Dendritic cell treated with granulocyte-macrophage colony-stimulating factor and Interleukin-4, amounts not matched to agents 40 ng/mL and 50 ng/mL, for 4 days (primary cell): ENCODE results near the gene DLG4.

ENCODE experiments used
- H3K27ac Mint-ChIP-seq: one replicate; pipeline ENCODE4 v1.8.0; 2022; ENCODE audit warnings: mild to moderate bottlenecking, mixed read lengths
- H3K27me3 Mint-ChIP-seq: one replicate; pipeline ENCODE4 v1.8.0; 2022; ENCODE audit warnings: mild to moderate bottlenecking, mixed read lengths
- H3K36me3 Mint-ChIP-seq: one replicate; pipeline ENCODE4 v1.8.0; 2022; ENCODE audit warnings: low read depth, mixed read lengths
- H3K4me1 Mint-ChIP-seq: one replicate; pipeline ENCODE4 v1.8.0; 2022; ENCODE audit warnings: low read depth, mixed read lengths
- H3K4me3 Mint-ChIP-seq: one replicate; pipeline ENCODE4 v1.8.0; 2022; ENCODE audit warnings: mild to moderate bottlenecking, moderate library complexity, mixed read lengths
- H3K9me3 Mint-ChIP-seq: one replicate; pipeline ENCODE4 v1.8.0; 2022; ENCODE audit warnings: mixed read lengths
- intact Hi-C: fragments of 100-400 bp; cut with micrococcal nuclease; formaldehyde crosslinking; loops from one replicate; pipeline ENCODE4 v1.15.0; 2022

The DLG4 gene

GRCh38 chr17:7208027-7208571, 11.5 kb downstream of the DLG4 start:
- no peaks in the 10 kb centered on the region for H3K27me3 Mint-ChIP-seq
- no peak overlapping the region for H3K4me3 Mint-ChIP-seq
- H3K9me3 Mint-ChIP-seq = no peaks in the 10 kb centered on the region
- peak overlapping the region; percentile 2 for H3K27ac Mint-ChIP-seq
- H3K4me1 Mint-ChIP-seq = peaks cover 52% of the 10 kb centered on the region
- H3K36me3 Mint-ChIP-seq = peaks cover 36% of the 10 kb centered on the region
- intact Hi-C loops = no loop called here

DNA sequence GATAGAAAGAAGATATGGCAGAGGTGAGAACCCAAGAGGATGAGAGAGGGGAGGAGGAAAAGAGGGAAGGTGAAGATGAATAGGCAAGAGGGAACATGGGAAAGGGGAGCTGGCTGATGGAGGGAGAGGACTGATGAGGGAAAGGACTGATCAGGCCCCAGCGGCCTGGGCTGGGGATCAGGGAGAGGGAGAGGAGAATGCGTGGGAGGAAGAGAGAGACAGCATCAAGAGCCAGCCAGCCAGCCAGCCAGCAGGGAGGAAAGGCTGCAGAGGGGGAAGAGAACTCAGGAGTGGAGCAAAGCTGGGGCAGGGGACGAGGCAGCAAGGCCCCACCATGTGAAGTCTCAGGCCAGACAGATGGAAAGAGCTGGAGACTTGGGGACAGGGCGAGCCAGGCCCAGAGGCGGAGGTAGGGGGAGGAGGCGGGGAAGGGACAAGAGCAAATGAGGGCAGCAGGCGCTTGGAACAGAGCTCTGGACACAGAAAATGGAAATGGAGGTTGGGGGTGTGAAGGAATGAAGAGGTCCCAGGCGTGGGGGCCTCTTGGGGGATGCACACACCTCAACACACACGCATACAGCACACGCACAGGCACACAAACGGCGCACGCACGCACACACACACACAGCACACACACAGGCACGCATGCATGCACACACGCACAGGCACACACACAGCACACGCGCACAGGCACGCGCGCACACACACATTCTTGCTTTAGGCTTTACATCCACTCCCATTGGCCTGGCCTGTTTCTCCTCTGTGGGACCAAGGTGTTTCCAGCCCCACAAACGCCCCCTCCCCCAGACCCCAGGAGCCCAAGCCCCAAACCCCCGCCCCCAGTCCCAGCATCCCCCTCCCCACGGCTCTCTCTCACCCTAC, 12.3 kb downstream of the DLG4 start:
- Mint-ChIP-seq H3K27ac (no peak overlapping the region), H3K4me3 (no peak overlapping the region), H3K36me3 (peaks cover 43% of the 10 kb centered on the region), H3K27me3 (no peaks in the 10 kb centered on the region), H3K9me3 (no peaks in the 10 kb centered on the region), H3K4me1 (peaks cover 51% of the 10 kb centered on the region)
- intact Hi-C loops = no loop called here

DNA sequence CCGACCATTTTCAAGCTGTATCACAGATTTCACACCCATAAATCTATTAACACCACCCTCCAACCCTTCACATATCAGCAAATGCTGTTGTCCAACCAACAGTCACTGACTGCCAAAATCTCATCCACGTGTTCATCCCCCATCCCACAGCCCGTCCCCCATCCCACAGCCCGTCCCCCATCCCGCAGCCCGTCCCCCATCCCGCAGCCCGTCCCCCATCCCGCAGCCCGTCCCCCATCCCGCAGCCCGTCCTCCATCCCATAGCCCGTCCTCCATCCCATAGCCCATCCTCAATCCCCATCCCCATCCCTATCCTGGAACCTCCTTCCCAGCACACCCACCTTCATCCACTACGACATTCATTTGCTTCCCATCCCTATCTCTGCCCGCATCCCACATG, 14.1 kb downstream of the DLG4 start:
- Mint-ChIP-seq H3K4me3 (peak overlapping the region; percentile 72), H3K36me3 (peaks cover 61% of the 10 kb centered on the region), H3K27me3 (no peaks in the 10 kb centered on the region), H3K4me1 (peaks cover 45% of the 10 kb centered on the region), H3K27ac (peak overlapping the region; percentile 75), H3K9me3 (no peaks in the 10 kb centered on the region)
- intact Hi-C loops = loop anchor here (1.0 kb wide), 2 partner anchors 10 to 47 kb away; partner anchors contain the start of gene ELP5

DNA sequence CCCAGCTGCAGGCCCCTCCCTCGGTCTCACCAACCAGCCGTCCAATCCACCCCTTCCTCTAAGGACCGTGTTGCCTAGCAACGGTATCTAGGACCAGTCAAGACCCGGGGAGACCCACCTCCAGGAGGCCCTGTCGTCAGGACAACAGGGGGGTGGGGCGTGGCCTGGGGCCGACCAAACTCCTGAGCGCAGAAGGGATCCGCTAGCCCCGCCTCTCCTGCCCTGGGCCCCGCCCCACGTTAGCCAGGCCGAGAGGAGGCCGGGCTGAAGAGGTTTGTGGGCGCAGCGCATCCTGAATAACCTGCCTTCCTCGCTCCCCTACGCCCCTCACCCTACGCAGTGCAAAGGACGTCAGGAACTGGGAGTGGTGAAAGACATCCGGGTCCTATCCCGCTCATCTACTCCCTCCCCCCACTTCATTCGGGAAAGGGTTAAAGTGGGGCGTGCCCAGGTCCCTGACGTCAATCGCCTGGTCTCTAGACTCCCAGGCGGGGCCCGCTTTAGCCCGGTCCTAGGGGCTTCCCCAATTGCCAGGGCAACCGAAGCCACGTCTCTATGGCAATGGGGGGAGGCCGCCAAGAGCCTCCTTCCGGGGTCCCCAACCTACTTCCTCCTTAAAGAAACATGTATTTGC, 14.7 kb downstream of the DLG4 start:
- Mint-ChIP-seq H3K36me3 (peaks cover 59% of the 10 kb centered on the region), H3K4me3 (peak overlapping the region; percentile 72), H3K27me3 (no peaks in the 10 kb centered on the region), H3K9me3 (no peaks in the 10 kb centered on the region), H3K4me1 (peaks cover 41% of the 10 kb centered on the region), H3K27ac (peak overlapping the region; percentile 75)
- intact Hi-C loops = loop anchor here (1.0 kb wide), 2 partner anchors 10 to 47 kb away; partner anchors contain the start of gene ELP5

- H3K27ac Mint-ChIP-seq = peak overlapping the region; percentile 75
- no peaks in the 10 kb centered on the region for H3K27me3 Mint-ChIP-seq
- no peaks in the 10 kb centered on the region for H3K9me3 Mint-ChIP-seq
- intact Hi-C loops = no loop called here
- peaks cover 41% of the 10 kb centered on the region for H3K4me1 Mint-ChIP-seq
- peaks cover 59% of the 10 kb centered on the region for H3K36me3 Mint-ChIP-seq
- H3K4me3 Mint-ChIP-seq = peak overlapping the region; percentile 72
These were observed 15.3 kb downstream of the DLG4 start for GRCh38 chr17:7204336-7204735.

DNA sequence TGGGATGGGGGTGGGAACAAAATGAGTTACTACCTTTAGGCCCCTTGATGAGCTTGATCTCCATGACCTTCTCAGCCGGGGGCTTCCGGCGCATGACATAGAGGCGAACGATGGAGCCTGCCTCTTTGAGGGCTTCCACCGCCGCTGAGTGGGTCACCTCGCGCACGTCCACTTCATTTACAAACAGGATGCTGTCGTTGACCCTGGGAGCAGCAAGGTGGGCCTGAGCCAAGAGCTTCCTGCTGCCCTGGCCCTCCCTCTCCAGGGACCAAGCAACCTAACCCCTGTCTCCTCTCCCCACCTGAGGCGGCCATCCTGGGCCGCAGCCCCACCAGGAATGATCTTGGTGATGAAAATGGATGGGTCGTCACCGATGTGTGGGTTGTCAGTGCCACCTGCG, 16.2 kb downstream of the DLG4 start:
- Mint-ChIP-seq H3K36me3 (peaks cover 60% of the 10 kb centered on the region), H3K4me3 (no peak overlapping the region), H3K27ac (no peak overlapping the region), H3K4me1 (peaks cover 37% of the 10 kb centered on the region), H3K27me3 (no peaks in the 10 kb centered on the region), H3K9me3 (no peaks in the 10 kb centered on the region)
- intact Hi-C loops = no loop called here

DNA sequence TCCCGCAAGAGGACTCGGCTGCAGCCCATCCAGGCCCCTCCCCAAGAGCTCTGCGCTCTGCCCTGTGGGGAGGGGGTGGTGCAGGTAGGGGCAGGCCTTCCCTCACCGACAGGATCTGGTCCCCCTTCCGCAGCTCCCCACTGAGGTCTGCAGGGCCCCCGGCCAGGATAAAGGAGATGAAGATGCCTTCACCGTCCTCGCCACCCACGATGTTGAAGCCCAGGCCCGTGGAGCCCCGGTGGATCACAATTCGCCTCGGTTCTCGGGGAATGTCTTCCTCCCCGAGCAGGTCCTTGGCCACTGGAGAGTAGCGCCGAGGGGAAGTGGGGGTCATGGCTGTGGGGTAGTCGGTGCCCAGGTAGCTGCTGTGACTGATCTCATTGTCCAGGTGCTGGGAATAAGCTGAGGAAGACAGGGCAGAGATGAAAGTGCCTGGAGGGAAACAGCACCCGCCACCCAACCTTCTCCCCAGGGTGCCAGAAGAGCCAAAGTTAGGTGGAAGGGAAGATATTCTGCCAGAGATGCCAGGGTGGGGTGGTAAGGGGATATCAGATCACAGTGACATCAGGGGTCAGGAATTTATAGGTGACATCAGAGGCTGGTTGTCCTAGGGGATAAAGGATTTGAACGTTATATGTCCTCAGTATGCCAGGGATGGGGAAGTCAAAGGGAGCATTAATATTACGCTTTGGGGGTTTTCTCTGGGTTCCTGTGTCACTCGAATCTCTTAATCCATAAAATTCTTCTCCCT, 22.8 kb downstream of the DLG4 start:
- Mint-ChIP-seq H3K36me3 (peaks cover 86% of the 10 kb centered on the region), H3K9me3 (no peaks in the 10 kb centered on the region), H3K27ac (no peak overlapping the region), H3K27me3 (no peaks in the 10 kb centered on the region), H3K4me3 (no peak overlapping the region), H3K4me1 (no peaks in the 10 kb centered on the region)
- intact Hi-C loops = no loop called here

DNA sequence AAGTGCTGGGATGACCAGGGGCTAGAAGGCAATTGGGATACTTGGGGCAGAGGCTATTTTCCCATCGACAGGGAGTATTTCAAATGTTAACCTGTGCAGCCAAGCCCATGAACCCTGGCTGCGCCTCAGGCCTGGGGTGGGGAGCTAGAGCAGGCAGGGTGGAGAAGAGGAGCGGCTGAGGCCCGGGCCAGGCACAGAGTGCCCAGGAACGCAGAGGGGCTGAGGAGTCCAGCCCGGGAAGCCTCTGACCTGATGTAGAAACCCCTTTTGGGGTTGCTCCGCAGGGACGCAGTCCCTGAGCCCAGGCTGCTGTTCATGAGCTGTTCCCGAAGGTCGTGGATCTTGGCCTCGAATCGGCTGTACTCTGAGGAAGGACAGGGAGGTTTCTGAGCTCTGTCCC, 23.7 kb downstream of the DLG4 start:
- peaks cover 86% of the 10 kb centered on the region for H3K36me3 Mint-ChIP-seq
- H3K27ac Mint-ChIP-seq = no peak overlapping the region
- H3K9me3 Mint-ChIP-seq = no peaks in the 10 kb centered on the region
- no peak overlapping the region for H3K4me3 Mint-ChIP-seq
- intact Hi-C loops = no loop called here
- H3K27me3 Mint-ChIP-seq = no peaks in the 10 kb centered on the region
- H3K4me1 Mint-ChIP-seq = no peaks in the 10 kb centered on the region

DNA sequence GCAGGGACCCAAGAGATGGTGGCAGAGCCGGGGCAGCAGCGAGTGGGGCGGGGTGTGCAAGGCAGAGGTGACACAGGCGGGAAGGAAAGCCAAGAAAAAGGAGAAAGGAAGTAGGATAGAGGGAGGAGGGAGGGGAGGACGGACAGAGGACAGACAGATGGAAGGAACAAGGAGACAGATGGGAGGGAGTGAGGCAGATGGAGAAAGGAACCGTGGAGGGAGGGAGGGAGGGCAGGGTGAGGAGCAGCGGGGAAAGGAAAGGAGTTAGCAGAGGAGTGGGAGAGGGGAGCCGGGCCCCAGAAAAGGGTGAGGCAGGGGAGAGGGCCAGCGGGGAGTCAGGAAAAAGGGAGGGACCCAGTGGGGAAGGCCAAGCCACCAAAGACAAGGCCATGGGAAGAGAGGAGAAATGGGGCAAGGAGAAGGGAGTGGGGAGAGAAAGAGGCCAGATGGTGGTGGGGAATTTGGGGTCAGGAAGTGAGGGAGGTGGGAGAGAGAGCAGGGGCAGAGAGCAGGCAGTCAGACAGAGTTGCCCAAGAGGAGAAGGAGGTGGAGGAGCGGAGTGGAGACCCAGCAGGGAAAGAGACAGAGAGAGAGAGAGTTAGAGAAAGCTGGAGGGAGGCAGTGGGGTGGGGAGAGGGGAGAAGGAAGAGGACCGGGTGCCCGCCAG, 27.2 kb downstream of the DLG4 start:
- Mint-ChIP-seq H3K4me1 (no peaks in the 10 kb centered on the region), H3K36me3 (peaks cover 87% of the 10 kb centered on the region), H3K27ac (no peak overlapping the region), H3K9me3 (no peaks in the 10 kb centered on the region), H3K4me3 (no peak overlapping the region), H3K27me3 (no peaks in the 10 kb centered on the region)
- intact Hi-C loops = no loop called here

- H3K27me3 Mint-ChIP-seq = no peaks in the 10 kb centered on the region
- intact Hi-C loops = no loop called here
- no peak overlapping the region for H3K27ac Mint-ChIP-seq
- H3K9me3 Mint-ChIP-seq = no peaks in the 10 kb centered on the region
- no peak overlapping the region for H3K4me3 Mint-ChIP-seq
- peaks cover 2% of the 10 kb centered on the region for H3K4me1 Mint-ChIP-seq
- H3K36me3 Mint-ChIP-seq = peaks cover 80% of the 10 kb centered on the region
These were observed 27.9 kb downstream of the DLG4 start for GRCh38 chr17:7191571-7192270.

GRCh38 chr17:7191069-7191468, 28.6 kb downstream of the DLG4 start:
- intact Hi-C loops = no loop called here
- Mint-ChIP-seq H3K27me3 (no peaks in the 10 kb centered on the region), H3K27ac (no peak overlapping the region), H3K36me3 (peaks cover 73% of the 10 kb centered on the region), H3K9me3 (no peaks in the 10 kb centered on the region), H3K4me1 (peaks cover 8% of the 10 kb centered on the region), H3K4me3 (no peak overlapping the region)

GRCh38 chr17:7190276-7190917, 29.2 kb downstream of the DLG4 start:
- Mint-ChIP-seq H3K27ac (no peak overlapping the region), H3K4me1 (peaks cover 8% of the 10 kb centered on the region), H3K9me3 (no peaks in the 10 kb centered on the region), H3K27me3 (no peaks in the 10 kb centered on the region), H3K4me3 (no peak overlapping the region), H3K36me3 (peaks cover 67% of the 10 kb centered on the region)
- intact Hi-C loops = no loop called here
